Astrocyte (in vitro differentiated cells and primary cell): ENCODE data around the gene GLT8D1.

Source experiments
- EZH2 ChIP-seq: IDR thresholded peaks from 2 replicates; pipeline ENCODE4 v1.6.1; 2012; ENCODE audit warnings: mild to moderate bottlenecking, low read length, inconsistent platforms; ENCODE audit not compliant: insufficient read depth
- TF ChIP-seq, protein P1 (sequence below): IDR thresholded peaks from 2 replicates; pipeline ENCODE4 v1.5.1; 2011; ENCODE audit warnings: low read depth, mild to moderate bottlenecking, inconsistent platforms, low read length, moderate library complexity; ENCODE audit not compliant: insufficient read depth

DNA sequence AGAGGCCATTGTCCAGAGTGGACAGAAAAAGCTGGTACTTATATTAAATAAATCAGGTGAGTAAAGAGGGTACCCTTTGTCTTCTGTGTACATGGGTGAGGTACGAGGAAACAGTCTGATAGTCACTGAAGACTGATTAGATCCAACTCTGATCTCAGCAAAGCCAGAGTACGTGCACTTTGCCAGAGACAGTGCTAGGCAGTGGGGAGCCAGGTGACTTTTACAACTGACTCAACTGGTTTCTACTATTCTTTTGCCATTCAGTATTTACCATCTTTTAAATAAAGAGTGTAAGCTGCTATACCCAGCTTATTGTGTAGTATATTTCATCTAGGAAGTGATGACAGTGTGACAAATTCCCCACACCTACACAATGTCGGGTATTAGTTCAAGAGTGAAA lies 16.4 kb downstream of the GLT8D1 start:
- TF ChIP-seq, protein P1, sequence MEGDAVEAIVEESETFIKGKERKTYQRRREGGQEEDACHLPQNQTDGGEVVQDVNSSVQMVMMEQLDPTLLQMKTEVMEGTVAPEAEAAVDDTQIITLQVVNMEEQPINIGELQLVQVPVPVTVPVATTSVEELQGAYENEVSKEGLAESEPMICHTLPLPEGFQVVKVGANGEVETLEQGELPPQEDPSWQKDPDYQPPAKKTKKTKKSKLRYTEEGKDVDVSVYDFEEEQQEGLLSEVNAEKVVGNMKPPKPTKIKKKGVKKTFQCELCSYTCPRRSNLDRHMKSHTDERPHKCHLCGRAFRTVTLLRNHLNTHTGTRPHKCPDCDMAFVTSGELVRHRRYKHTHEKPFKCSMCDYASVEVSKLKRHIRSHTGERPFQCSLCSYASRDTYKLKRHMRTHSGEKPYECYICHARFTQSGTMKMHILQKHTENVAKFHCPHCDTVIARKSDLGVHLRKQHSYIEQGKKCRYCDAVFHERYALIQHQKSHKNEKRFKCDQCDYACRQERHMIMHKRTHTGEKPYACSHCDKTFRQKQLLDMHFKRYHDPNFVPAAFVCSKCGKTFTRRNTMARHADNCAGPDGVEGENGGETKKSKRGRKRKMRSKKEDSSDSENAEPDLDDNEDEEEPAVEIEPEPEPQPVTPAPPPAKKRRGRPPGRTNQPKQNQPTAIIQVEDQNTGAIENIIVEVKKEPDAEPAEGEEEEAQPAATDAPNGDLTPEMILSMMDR: no peak
- no peak for TF ChIP-seq EZH2
